T-helper 1 cell treated with Interleukin-12 subunit alpha and Interleukin-12 subunit beta and Interleukin-4 antibody, amounts not matched to agents 30 μg/mL and 1 μg/mL, for 36 hours (primary cell): ENCODE measurements around the gene C9.
"Not testable (repeated sequence)": the region's sequence is repeated elsewhere in the genome, so short reads cannot be mapped to it uniquely, and the experiment has no call there.

Experiments used
- H3K27ac Mint-ChIP-seq: one replicate; pipeline ENCODE4 v1.8.0; 2021; ENCODE audit warnings: mild to moderate bottlenecking, mixed read lengths
- H3K27me3 Mint-ChIP-seq: one replicate; pipeline ENCODE4 v1.8.0; 2021; ENCODE audit warnings: low read depth, mixed read lengths
- H3K36me3 Mint-ChIP-seq: one replicate; pipeline ENCODE4 v1.8.0; 2021; ENCODE audit warnings: low read depth, mixed read lengths
- H3K4me1 Mint-ChIP-seq: one replicate; pipeline ENCODE4 v1.8.0; 2021; ENCODE audit warnings: low read depth, mixed read lengths
- H3K4me3 Mint-ChIP-seq: one replicate; pipeline ENCODE4 v1.8.0; 2021; ENCODE audit warnings: mild to moderate bottlenecking, moderate library complexity, mixed read lengths
- H3K9me3 Mint-ChIP-seq: one replicate; pipeline ENCODE4 v1.8.0; 2021; ENCODE audit warnings: mixed read lengths

C9 gene

GRCh38 chr5:39328731-39329130 lies 35.6 kb downstream of the C9 start:
- Mint-ChIP-seq H3K27ac (no peak overlapping the region), H3K9me3 (no peaks in the 10 kb centered on the region), H3K4me3 (no peak overlapping the region), H3K4me1 (no peaks in the 10 kb centered on the region), H3K36me3 (no peaks in the 10 kb centered on the region), H3K27me3 (peaks cover 4% of the 10 kb centered on the region)

GRCh38 chr5:39323542-39323941 lies 40.8 kb downstream of the C9 start:
- Mint-ChIP-seq H3K27ac (no peak overlapping the region), H3K27me3 (peaks cover 9% of the 10 kb centered on the region), H3K4me1 (no peaks in the 10 kb centered on the region), H3K9me3 (no peaks in the 10 kb centered on the region), H3K36me3 (no peaks in the 10 kb centered on the region), H3K4me3 (no peak overlapping the region)

GRCh38 chr5:39319395-39319794 lies 44.9 kb downstream of the C9 start:
- H3K36me3 Mint-ChIP-seq, result no peaks in the 10 kb centered on the region
- no peaks in the 10 kb centered on the region for H3K9me3 Mint-ChIP-seq
- H3K4me1 Mint-ChIP-seq, result no peaks in the 10 kb centered on the region
- H3K27me3 Mint-ChIP-seq, result peaks cover 15% of the 10 kb centered on the region
- H3K4me3 Mint-ChIP-seq, result no peak overlapping the region
- no peak overlapping the region for H3K27ac Mint-ChIP-seq

GRCh38 chr5:39316464-39316863 lies 47.8 kb downstream of the C9 start:
- H3K4me3 Mint-ChIP-seq, H3K4me1 Mint-ChIP-seq, H3K27ac Mint-ChIP-seq, H3K36me3 Mint-ChIP-seq, H3K9me3 Mint-ChIP-seq: not testable (repeated sequence)
- H3K27me3 Mint-ChIP-seq, result peaks cover 23% of the 10 kb centered on the region

- H3K4me3 Mint-ChIP-seq, result no peak overlapping the region
- H3K4me1 Mint-ChIP-seq, result no peaks in the 10 kb centered on the region
- H3K27ac Mint-ChIP-seq, result no peak overlapping the region
- H3K27me3 Mint-ChIP-seq, result peaks cover 27% of the 10 kb centered on the region
- no peaks in the 10 kb centered on the region for H3K9me3 Mint-ChIP-seq
- no peaks in the 10 kb centered on the region for H3K36me3 Mint-ChIP-seq
Observed at GRCh38 chr5:39315995-39316394, 48.3 kb downstream of the C9 start.

GRCh38 chr5:39314591-39314990 lies 49.7 kb downstream of the C9 start:
- Mint-ChIP-seq H3K27ac (no peak overlapping the region), H3K27me3 (peaks cover 18% of the 10 kb centered on the region), H3K36me3 (no peaks in the 10 kb centered on the region), H3K4me3 (no peak overlapping the region), H3K9me3 (no peaks in the 10 kb centered on the region), H3K4me1 (no peaks in the 10 kb centered on the region)

- no peaks in the 10 kb centered on the region for H3K4me1 Mint-ChIP-seq
- no peaks in the 10 kb centered on the region for H3K9me3 Mint-ChIP-seq
- H3K36me3 Mint-ChIP-seq, result no peaks in the 10 kb centered on the region
- H3K4me3 Mint-ChIP-seq, result no peak overlapping the region
- H3K27me3 Mint-ChIP-seq, result peaks cover 24% of the 10 kb centered on the region
- no peak overlapping the region for H3K27ac Mint-ChIP-seq
Observed at GRCh38 chr5:39309534-39309933, 54.8 kb downstream of the C9 start.

- H3K36me3 Mint-ChIP-seq, result no peaks in the 10 kb centered on the region
- H3K27ac Mint-ChIP-seq, result no peak overlapping the region
- H3K4me3 Mint-ChIP-seq, result no peak overlapping the region
- H3K9me3 Mint-ChIP-seq, result peaks cover 4% of the 10 kb centered on the region
- H3K27me3 Mint-ChIP-seq, result peaks cover 20% of the 10 kb centered on the region
- H3K4me1 Mint-ChIP-seq, result no peaks in the 10 kb centered on the region
Observed at GRCh38 chr5:39302472-39302871, 61.8 kb downstream of the C9 start.

- Mint-ChIP-seq H3K9me3 (peaks cover 4% of the 10 kb centered on the region), H3K27ac (no peak overlapping the region), H3K4me3 (no peak overlapping the region), H3K4me1 (no peaks in the 10 kb centered on the region), H3K27me3 (peaks cover 20% of the 10 kb centered on the region), H3K36me3 (no peaks in the 10 kb centered on the region)
Observed at GRCh38 chr5:39301406-39301805, 62.9 kb downstream of the C9 start.

GRCh38 chr5:39299962-39300361 lies 64.3 kb downstream of the C9 start:
- Mint-ChIP-seq H3K9me3 (peaks cover 4% of the 10 kb centered on the region), H3K4me1 (no peaks in the 10 kb centered on the region)

GRCh38 chr5:39294736-39295135 lies 69.6 kb downstream of the C9 start:
- H3K27ac Mint-ChIP-seq, result no peak overlapping the region
- H3K9me3 Mint-ChIP-seq, result peaks cover 4% of the 10 kb centered on the region

More at GRCh38 chr5:39299962-39300361, 64.3 kb downstream of the C9 start:
- Mint-ChIP-seq H3K27me3 (peaks cover 19% of the 10 kb centered on the region), H3K36me3 (no peaks in the 10 kb centered on the region), H3K27ac (no peak overlapping the region), H3K4me3 (no peak overlapping the region)

GRCh38 chr5:39284552-39284951 lies 79.7 kb downstream of the C9 start:
- peaks cover 13% of the 10 kb centered on the region for H3K9me3 Mint-ChIP-seq
- H3K4me3 Mint-ChIP-seq, result no peak overlapping the region
- H3K27me3 Mint-ChIP-seq, result peaks cover 33% of the 10 kb centered on the region
- peaks cover 21% of the 10 kb centered on the region for H3K4me1 Mint-ChIP-seq
- peaks cover 10% of the 10 kb centered on the region for H3K36me3 Mint-ChIP-seq
- H3K27ac Mint-ChIP-seq, result no peak overlapping the region

More at GRCh38 chr5:39294736-39295135, 69.6 kb downstream of the C9 start:
- Mint-ChIP-seq H3K4me3 (no peak overlapping the region), H3K36me3 (no peaks in the 10 kb centered on the region), H3K4me1 (no peaks in the 10 kb centered on the region), H3K27me3 (peaks cover 40% of the 10 kb centered on the region)

GRCh38 chr5:39283231-39283818 lies 81.0 kb downstream of the C9 start:
- peak overlapping the region; percentile 27 for H3K27ac Mint-ChIP-seq
- peaks cover 23% of the 10 kb centered on the region for H3K27me3 Mint-ChIP-seq
- no peak overlapping the region for H3K4me3 Mint-ChIP-seq
- peaks cover 24% of the 10 kb centered on the region for H3K4me1 Mint-ChIP-seq
- peaks cover 23% of the 10 kb centered on the region for H3K9me3 Mint-ChIP-seq
- peaks cover 17% of the 10 kb centered on the region for H3K36me3 Mint-ChIP-seq

- Mint-ChIP-seq H3K27ac (no peak overlapping the region), H3K36me3 (peaks cover 17% of the 10 kb centered on the region), H3K4me1 (peaks cover 24% of the 10 kb centered on the region), H3K27me3 (peaks cover 23% of the 10 kb centered on the region), H3K4me3 (no peak overlapping the region), H3K9me3 (peaks cover 23% of the 10 kb centered on the region)
Observed at GRCh38 chr5:39282561-39282960, 81.7 kb downstream of the C9 start.

- Mint-ChIP-seq H3K27ac (peak overlapping the region; percentile 95), H3K4me1 (peaks cover 28% of the 10 kb centered on the region), H3K36me3 (peaks cover 20% of the 10 kb centered on the region), H3K4me3 (peak overlapping the region; percentile 46), H3K9me3 (peaks cover 19% of the 10 kb centered on the region)
- not testable (repeated sequence) for H3K27me3 Mint-ChIP-seq
Observed at GRCh38 chr5:39275865-39276264, 88.4 kb downstream of the C9 start.
